C4-2B (cell line): ENCODE data around the gene BTD.

Experiments used
- CTCF ChIP-seq: fragments of 450-650 bp; conservative IDR thresholded peaks from 2 replicates; pipeline ENCODE4 v1.5.1; 2017; ENCODE audit warnings: mild to moderate bottlenecking
- ZFX ChIP-seq: fragments of 450-650 bp; IDR thresholded peaks from 2 replicates; pipeline ENCODE4 v1.6.1; 2017

GRCh38 chr3:15690230-15690629 is 88.7 kb downstream of the BTD start:
- TF ChIP-seq CTCF (no peak), ZFX (no peak)
